K562 (cell line): ENCODE data around the gene TNK2. TPM values are rescaled to one million over a fixed set of nuclear protein-coding genes. Genes with fewer than 3 reads are reported as not detected.

Experiments
- CBFB ChIP-seq: sonication (generic); formaldehyde crosslinking; IDR thresholded peaks from 2 replicates; pipeline ENCODE4 v1.4.0; 2020; ENCODE audit warnings: mild to moderate bottlenecking, missing genetic modification reagents
- EP300 ChIP-seq: IDR thresholded peaks from 2 replicates; pipeline ENCODE4 v1.6.1; 2012; ENCODE audit warnings: low read length, improper control_type of control experiment
- FOXM1 ChIP-seq, 2 experiments: fragments of 450-650 bp in 1 of 2; sonication (generic) in 1 of 2; formaldehyde crosslinking in 1 of 2; IDR thresholded peaks; 2 replicates each; pipeline versions ENCODE4 v1.6.1 to v1.9.0; 2017 to 2022; ENCODE audit warnings: low read depth in 2 of 2, mild to moderate bottlenecking in 2 of 2, missing genetic modification reagents in 1 of 2, moderate library complexity in 1 of 2
- NRF1 ChIP-seq, 2 experiments: fragments of 450-650 bp; IDR thresholded peaks in 1 of 2; conservative IDR thresholded peaks in 1 of 2; 2 replicates each; pipeline ENCODE4 v1.6.1; 2014; ENCODE audit warnings: mild to moderate bottlenecking in 2 of 2
- RUNX1 ChIP-seq: sonication (generic); IDR thresholded peaks from 2 replicates; pipeline ENCODE4 v1.6.1; 2016; ENCODE audit warnings: antibody characterized with exemption, low read depth
- SREBF2 ChIP-seq: sonication (generic); formaldehyde crosslinking; IDR thresholded peaks from 2 replicates; pipeline ENCODE4 v1.4.0; 2020; ENCODE audit warnings: mild to moderate bottlenecking, missing genetic modification reagents
- ZFP1 ChIP-seq: fragments of 450-650 bp; formaldehyde crosslinking; IDR thresholded peaks from 2 replicates; pipeline ENCODE4 v1.4.0; 2020; ENCODE audit warnings: mild to moderate bottlenecking, mixed read lengths
- ZFX ChIP-seq: sonication (generic); formaldehyde crosslinking; IDR thresholded peaks from 2 replicates; pipeline ENCODE4 v1.8.0; 2022; ENCODE audit warnings: mild to moderate bottlenecking, missing genetic modification reagents, moderate library complexity
- ZNF232 ChIP-seq: sonication (generic); formaldehyde crosslinking; IDR thresholded peaks from 2 replicates; pipeline ENCODE4 v1.8.0; 2022; ENCODE audit warnings: mild to moderate bottlenecking, missing genetic modification reagents
- ZNF75A ChIP-seq: fragments of 450-650 bp; formaldehyde crosslinking; IDR thresholded peaks from 2 replicates; pipeline ENCODE4 v1.4.0; 2020; ENCODE audit warnings: mild to moderate bottlenecking
- polyA plus RNA-seq, 8 experiments: library from polyadenylated mRNA; depleted of rRNA in 4 of 8; stranded (reverse) in 5 of 8; unstranded in 3 of 8; fragments of >200 nt; fragmentation: Nextera tagmentation in 2 of 8; fragmentation: Illumina TruSeq in 1 of 8; extraction: Ambion mirVana in 2 of 8; extraction: Trizol in 1 of 8; gene quantifications; 2 replicates each; pipeline versions ENCODE4 v1.2.1 to v1.2.3, GENCODE V29; 2011 to 2014; ENCODE audit warnings: inconsistent platforms in 1 of 8, missing spikeins in 1 of 8
- total RNA-seq, 7 experiments: library from RNA; depleted of rRNA in 6 of 7; stranded (reverse); fragments of >200 nt in 6 of 7; fragmentation: Illumina TruSeq in 2 of 7; extraction: Trizol in 2 of 7; gene quantifications; 2 replicates each; pipeline versions ENCODE4 v1.2.1 to v1.2.3, GENCODE V29; 2011 to 2021; ENCODE audit warnings: low replicate concordance in 1 of 7
- TF ChIP-seq, protein P1 (sequence below): sonication (generic); formaldehyde crosslinking; IDR thresholded peaks from 2 replicates; pipeline ENCODE4 v1.8.0; 2023; ENCODE audit warnings: missing genetic modification reagents, mild to moderate bottlenecking, borderline replicate concordance
- TF ChIP-seq, protein P2 (sequence below), 2 experiments: fragments of 450-650 bp in 1 of 2; sonication (generic) in 1 of 2; formaldehyde crosslinking in 1 of 2; IDR thresholded peaks; 2 replicates each; pipeline versions ENCODE4 v1.7.1 to v1.9.0; 2016 to 2022; ENCODE audit warnings: inconsistent platforms in 1 of 2, mild to moderate bottlenecking in 1 of 2, missing genetic modification reagents in 1 of 2

The TNK2 gene
- total and polyA plus RNA-seq, 9 of the 15 experiments (the other 6 are each of a cell fraction or from before 2014, with no cell fraction given): 0.03 to 33.8 (median 6.5) TPM

- TF ChIP-seq, protein P1, sequence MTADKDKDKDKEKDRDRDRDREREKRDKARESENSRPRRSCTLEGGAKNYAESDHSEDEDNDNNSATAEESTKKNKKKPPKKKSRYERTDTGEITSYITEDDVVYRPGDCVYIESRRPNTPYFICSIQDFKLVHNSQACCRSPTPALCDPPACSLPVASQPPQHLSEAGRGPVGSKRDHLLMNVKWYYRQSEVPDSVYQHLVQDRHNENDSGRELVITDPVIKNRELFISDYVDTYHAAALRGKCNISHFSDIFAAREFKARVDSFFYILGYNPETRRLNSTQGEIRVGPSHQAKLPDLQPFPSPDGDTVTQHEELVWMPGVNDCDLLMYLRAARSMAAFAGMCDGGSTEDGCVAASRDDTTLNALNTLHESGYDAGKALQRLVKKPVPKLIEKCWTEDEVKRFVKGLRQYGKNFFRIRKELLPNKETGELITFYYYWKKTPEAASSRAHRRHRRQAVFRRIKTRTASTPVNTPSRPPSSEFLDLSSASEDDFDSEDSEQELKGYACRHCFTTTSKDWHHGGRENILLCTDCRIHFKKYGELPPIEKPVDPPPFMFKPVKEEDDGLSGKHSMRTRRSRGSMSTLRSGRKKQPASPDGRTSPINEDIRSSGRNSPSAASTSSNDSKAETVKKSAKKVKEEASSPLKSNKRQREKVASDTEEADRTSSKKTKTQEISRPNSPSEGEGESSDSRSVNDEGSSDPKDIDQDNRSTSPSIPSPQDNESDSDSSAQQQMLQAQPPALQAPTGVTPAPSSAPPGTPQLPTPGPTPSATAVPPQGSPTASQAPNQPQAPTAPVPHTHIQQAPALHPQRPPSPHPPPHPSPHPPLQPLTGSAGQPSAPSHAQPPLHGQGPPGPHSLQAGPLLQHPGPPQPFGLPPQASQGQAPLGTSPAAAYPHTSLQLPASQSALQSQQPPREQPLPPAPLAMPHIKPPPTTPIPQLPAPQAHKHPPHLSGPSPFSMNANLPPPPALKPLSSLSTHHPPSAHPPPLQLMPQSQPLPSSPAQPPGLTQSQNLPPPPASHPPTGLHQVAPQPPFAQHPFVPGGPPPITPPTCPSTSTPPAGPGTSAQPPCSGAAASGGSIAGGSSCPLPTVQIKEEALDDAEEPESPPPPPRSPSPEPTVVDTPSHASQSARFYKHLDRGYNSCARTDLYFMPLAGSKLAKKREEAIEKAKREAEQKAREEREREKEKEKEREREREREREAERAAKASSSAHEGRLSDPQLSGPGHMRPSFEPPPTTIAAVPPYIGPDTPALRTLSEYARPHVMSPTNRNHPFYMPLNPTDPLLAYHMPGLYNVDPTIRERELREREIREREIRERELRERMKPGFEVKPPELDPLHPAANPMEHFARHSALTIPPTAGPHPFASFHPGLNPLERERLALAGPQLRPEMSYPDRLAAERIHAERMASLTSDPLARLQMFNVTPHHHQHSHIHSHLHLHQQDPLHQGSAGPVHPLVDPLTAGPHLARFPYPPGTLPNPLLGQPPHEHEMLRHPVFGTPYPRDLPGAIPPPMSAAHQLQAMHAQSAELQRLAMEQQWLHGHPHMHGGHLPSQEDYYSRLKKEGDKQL (CRISPR knock-in tag): no peak
- TF ChIP-seq RUNX1: no peak
- no peak for TF ChIP-seq ZFP1 (CRISPR knock-in tag)
- 0 out of 2 replicates have a peak, but pooled peaks have one; percentile 42 for TF ChIP-seq SREBF2 (CRISPR knock-in tag)
- no peak for TF ChIP-seq NRF1 (conservative IDR thresholded peaks at IDR 0.05 in 1 of 2, IDR thresholded peaks at IDR 0.05 in 1 of 2)
- 0 out of 2 replicates have a peak, but pooled peaks have one; percentile 0 for TF ChIP-seq CBFB
- TF ChIP-seq ZNF75A (CRISPR knock-in tag): no peak
- no peak for TF ChIP-seq FOXM1 (IDR thresholded peaks at IDR 0.05; ENCODE audit: low read depth)
- TF ChIP-seq FOXM1 (CRISPR knock-in tag; IDR thresholded peaks at IDR 0.05; ENCODE audit: low read depth): no peak
- no peak for TF ChIP-seq ZFX
- 0 out of 2 replicates have a peak, but pooled peaks have one; percentile 14 for TF ChIP-seq EP300
- no peak for TF ChIP-seq ZNF232 (CRISPR knock-in tag)
- TF ChIP-seq, protein P2, sequence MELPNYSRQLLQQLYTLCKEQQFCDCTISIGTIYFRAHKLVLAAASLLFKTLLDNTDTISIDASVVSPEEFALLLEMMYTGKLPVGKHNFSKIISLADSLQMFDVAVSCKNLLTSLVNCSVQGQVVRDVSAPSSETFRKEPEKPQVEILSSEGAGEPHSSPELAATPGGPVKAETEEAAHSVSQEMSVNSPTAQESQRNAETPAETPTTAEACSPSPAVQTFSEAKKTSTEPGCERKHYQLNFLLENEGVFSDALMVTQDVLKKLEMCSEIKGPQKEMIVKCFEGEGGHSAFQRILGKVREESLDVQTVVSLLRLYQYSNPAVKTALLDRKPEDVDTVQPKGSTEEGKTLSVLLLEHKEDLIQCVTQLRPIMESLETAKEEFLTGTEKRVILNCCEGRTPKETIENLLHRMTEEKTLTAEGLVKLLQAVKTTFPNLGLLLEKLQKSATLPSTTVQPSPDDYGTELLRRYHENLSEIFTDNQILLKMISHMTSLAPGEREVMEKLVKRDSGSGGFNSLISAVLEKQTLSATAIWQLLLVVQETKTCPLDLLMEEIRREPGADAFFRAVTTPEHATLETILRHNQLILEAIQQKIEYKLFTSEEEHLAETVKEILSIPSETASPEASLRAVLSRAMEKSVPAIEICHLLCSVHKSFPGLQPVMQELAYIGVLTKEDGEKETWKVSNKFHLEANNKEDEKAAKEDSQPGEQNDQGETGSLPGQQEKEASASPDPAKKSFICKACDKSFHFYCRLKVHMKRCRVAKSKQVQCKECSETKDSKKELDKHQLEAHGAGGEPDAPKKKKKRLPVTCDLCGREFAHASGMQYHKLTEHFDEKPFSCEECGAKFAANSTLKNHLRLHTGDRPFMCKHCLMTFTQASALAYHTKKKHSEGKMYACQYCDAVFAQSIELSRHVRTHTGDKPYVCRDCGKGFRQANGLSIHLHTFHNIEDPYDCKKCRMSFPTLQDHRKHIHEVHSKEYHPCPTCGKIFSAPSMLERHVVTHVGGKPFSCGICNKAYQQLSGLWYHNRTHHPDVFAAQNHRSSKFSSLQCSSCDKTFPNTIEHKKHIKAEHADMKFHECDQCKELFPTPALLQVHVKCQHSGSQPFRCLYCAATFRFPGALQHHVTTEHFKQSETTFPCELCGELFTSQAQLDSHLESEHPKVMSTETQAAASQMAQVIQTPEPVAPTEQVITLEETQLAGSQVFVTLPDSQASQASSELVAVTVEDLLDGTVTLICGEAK (IDR thresholded peaks at IDR 0.05): peak; percentile 12; the same call in 1 of the 2 replicates
- TF ChIP-seq, protein P2 (CRISPR knock-in tag; IDR thresholded peaks at IDR 0.05): no peak
Observed at GRCh38 chr3:195896361-195897080, 11.8 kb downstream of the TNK2 start (continued).
